Right cardiac atrium (tissue), 5 donors: ENCODE results near the gene BTRC. TPM values are rescaled to one million over a fixed set of nuclear protein-coding genes. Genes with fewer than 3 reads are reported as not detected.
A peak's percentile ranks its signal among the peaks of the same experiment; 100 is the strongest.

ENCODE experiments used
- ATAC-seq, 2 donors: fragments of 200-7000 bp; cut with Tn5 transposase; one replicate each; pipeline versions ENCODE4 v1.8.0 to v1.9.1; 2020; ENCODE audit warnings: moderate library complexity in 2 of 2, mild to moderate bottlenecking in 1 of 2
- DNase-seq, 3 donors: peaks; one replicate each; pipeline ENCODE4 v3.0.0-alpha.2; 2020
- H3K27ac ChIP-seq: one replicate; pipeline ENCODE4 v1.5.1; 2013; ENCODE audit warnings: mild to moderate bottlenecking, low read length, control low read depth, moderate library complexity
- H3K27me3 ChIP-seq: one replicate; pipeline ENCODE4 v1.6.1; 2013; ENCODE audit not compliant: control insufficient read depth, insufficient read depth
- H3K4me1 ChIP-seq: one replicate; pipeline ENCODE4 v1.6.1; 2013; ENCODE audit warnings: low read length; ENCODE audit not compliant: control insufficient read depth, insufficient read depth
- H3K4me3 ChIP-seq: one replicate; pipeline ENCODE4 v1.5.1; 2013; ENCODE audit warnings: low read length, control low read depth
- H3K9me3 ChIP-seq: one replicate; pipeline ENCODE4 v1.6.1; 2013; ENCODE audit warnings: low read length; ENCODE audit not compliant: control insufficient read depth
- WGBS: extraction: QIAGEN DNeasy Blood & Tissue Kit; methylation state at CpG from one replicate; pipeline ENCODE4 v1.1.7; 2013; 5-methylcytosine and 5-hydroxymethylcytosine counted together
- intact Hi-C, 4 donors: fragments of 100-400 bp; cut with DNase I; formaldehyde crosslinking; loops; one replicate each; pipeline versions ENCODE4 v1.11.0 to v1.14.0; 2022 to 2023
- polyA plus RNA-seq: library from polyadenylated mRNA; stranded (reverse); fragments of 200-250 nt; gene quantifications from one replicate; pipeline ENCODE4 v1.2.3, GENCODE V29; 2013
- total RNA-seq, 4 donors: library from RNA; stranded (reverse); fragmentation: NEBNext Ultra II Directional; extraction: Animal tissue kit (Norgen Biotek cat#: 25700); gene quantifications; one replicate each; pipeline ENCODE4 v1.2.1, GENCODE V29; 2021
- donor health status: healthy with polysubstance abuse.
- donor health status: DM: no; HTN: yes; CAD: no.
- donor health status: DM: no; HTN: no; CAD: no.
- donor health status: DM: no; HTN: yes; CAD: no; lungs with severe emphysema.
- donor health status: DM: yes; HTN: yes; CAD: no.

BTRC gene
- total and polyA plus RNA-seq, 5 donors: 11.5 to 35.3 (median 30.5) TPM

DNA sequence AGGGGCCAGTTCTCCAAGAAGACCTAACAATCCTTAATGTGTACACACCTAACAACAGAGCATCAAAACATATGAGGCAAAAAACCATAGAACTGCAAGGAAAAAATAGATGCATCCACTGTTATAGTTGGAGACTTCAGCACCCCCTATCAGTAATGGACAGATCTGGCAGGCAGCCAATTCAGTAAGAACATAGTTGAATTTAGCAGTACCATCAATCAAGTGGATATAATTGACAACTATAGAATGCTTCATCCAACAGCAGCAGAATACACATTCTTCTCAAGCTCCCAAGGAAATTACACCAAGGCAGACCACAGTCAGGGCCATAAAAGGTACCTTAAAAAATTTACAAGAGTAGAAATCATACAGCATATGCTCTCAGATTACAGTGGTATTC is 191.9 kb downstream of the BTRC start:
- no peak for ATAC-seq
- intact Hi-C loops: no loop called here
- DNase-seq: no peak

GRCh38 chr10:101550965-101551364 is 197.0 kb downstream of the BTRC start:
- ATAC-seq (no peak), DNase-seq (no peak)
- Histone ChIP-seq H3K27ac (no peak overlapping the region), H3K4me3 (no peak overlapping the region), H3K9me3 (no peaks in the 10 kb centered on the region), H3K4me1 (peaks cover 3% of the 10 kb centered on the region), H3K27me3 (no peaks in the 10 kb centered on the region)
- 90% methylated on average over 2 of the region's 2 CpGs for whole genome bisulfite sequencing
- intact Hi-C loops: no loop called here

More for the DNA sequence above, 191.9 kb downstream of the BTRC start:
- Histone ChIP-seq H3K9me3 (no peaks in the 10 kb centered on the region), H3K27ac (no peak overlapping the region), H3K27me3 (no peaks in the 10 kb centered on the region), H3K4me3 (no peak overlapping the region), H3K4me1 (peaks cover 3% of the 10 kb centered on the region)

GRCh38 chr10:101552442-101552841 is 198.5 kb downstream of the BTRC start:
- DNase-seq (no peak), ATAC-seq (no peak)
- H3K4me3 ChIP-seq: no peak overlapping the region
- WGBS: 96% methylated on average over 3 of the region's 3 CpGs
- H3K4me1 ChIP-seq: peaks cover 3% of the 10 kb centered on the region
- intact Hi-C loops: no loop called here
- no peaks in the 10 kb centered on the region for H3K27me3 ChIP-seq
- no peaks in the 10 kb centered on the region for H3K9me3 ChIP-seq
- H3K27ac ChIP-seq: no peak overlapping the region

GRCh38 chr10:101557541-101557940 is 203.6 kb downstream of the BTRC start:
- Histone ChIP-seq H3K4me1 (no peaks in the 10 kb centered on the region), H3K27me3 (no peaks in the 10 kb centered on the region), H3K27ac (no peak overlapping the region), H3K9me3 (no peaks in the 10 kb centered on the region), H3K4me3 (no peak overlapping the region)
- no peak for DNase-seq
- intact Hi-C loops: no loop called here
- no peak for ATAC-seq
- 90% methylated on average over 2 of the region's 2 CpGs for WGBS

- Histone ChIP-seq H3K9me3 (no peaks in the 10 kb centered on the region), H3K27me3 (no peaks in the 10 kb centered on the region), H3K27ac (no peak overlapping the region), H3K4me1 (no peaks in the 10 kb centered on the region), H3K4me3 (no peak overlapping the region)
- intact Hi-C loops: no loop called here
- DNase-seq (no peak), ATAC-seq (peak in 1 of 2 donors; percentile 18)
- WGBS: 47% methylated on average over 2 of the region's 2 CpGs
These were observed 204.2 kb downstream of the BTRC start for GRCh38 chr10:101558204-101558603.

GRCh38 chr10:101558671-101559595 is 205.0 kb downstream of the BTRC start:
- Histone ChIP-seq H3K27ac (no peak overlapping the region), H3K4me1 (no peaks in the 10 kb centered on the region), H3K4me3 (no peak overlapping the region), H3K9me3 (no peaks in the 10 kb centered on the region), H3K27me3 (no peaks in the 10 kb centered on the region)
- intact Hi-C loops: no loop called here
- DNase-seq (no peak), ATAC-seq (no peak)
- WGBS: 70% methylated on average over 18 of the region's 18 CpGs

DNA sequence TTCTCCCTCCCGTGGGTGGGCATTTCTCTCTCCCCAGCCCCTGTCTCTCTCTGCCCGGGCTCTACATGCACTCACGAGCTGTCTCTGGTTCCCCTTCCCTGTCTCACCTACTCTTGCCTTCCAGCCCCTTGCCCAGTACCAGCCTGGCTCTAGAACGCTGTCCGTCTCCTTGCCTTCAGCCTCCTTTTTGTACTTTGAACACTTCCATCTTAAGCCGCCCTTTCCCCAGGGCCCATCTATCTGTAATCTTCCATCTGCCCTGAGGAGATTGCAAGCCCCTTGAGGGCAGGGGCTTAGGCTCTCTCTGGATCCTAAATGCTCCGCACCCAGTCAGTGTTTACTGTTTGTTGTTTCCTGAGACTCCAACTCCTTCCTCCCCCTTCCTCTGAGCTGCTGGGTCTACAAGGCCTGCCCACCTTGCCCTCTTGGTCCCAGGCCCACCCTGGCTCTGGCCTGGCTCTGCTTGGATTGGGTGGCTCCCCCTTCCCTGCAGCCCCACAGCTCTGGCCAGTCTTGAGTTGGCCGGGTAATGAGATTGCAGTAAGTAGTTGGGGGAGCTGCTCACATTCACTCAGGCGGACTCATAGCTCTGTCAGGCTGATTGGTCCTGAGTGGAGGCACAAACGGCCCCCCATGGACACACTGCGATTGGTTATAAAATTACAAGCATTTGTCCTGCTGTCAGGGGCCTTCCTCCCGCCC is 205.8 kb downstream of the BTRC start:
- WGBS: 70% methylated on average over 12 of the region's 12 CpGs
- ATAC-seq (no peak), DNase-seq (no peak)
- H3K27me3 ChIP-seq: no peaks in the 10 kb centered on the region
- no peak overlapping the region for H3K4me3 ChIP-seq
- intact Hi-C loops: loop anchor here in 1 of 4 donors (10.0 kb wide), 1 partner anchor 285 kb away; no protein-coding TSS in a partner anchor
- H3K9me3 ChIP-seq: no peaks in the 10 kb centered on the region
- H3K27ac ChIP-seq: no peak overlapping the region
- H3K4me1 ChIP-seq: no peaks in the 10 kb centered on the region

DNA sequence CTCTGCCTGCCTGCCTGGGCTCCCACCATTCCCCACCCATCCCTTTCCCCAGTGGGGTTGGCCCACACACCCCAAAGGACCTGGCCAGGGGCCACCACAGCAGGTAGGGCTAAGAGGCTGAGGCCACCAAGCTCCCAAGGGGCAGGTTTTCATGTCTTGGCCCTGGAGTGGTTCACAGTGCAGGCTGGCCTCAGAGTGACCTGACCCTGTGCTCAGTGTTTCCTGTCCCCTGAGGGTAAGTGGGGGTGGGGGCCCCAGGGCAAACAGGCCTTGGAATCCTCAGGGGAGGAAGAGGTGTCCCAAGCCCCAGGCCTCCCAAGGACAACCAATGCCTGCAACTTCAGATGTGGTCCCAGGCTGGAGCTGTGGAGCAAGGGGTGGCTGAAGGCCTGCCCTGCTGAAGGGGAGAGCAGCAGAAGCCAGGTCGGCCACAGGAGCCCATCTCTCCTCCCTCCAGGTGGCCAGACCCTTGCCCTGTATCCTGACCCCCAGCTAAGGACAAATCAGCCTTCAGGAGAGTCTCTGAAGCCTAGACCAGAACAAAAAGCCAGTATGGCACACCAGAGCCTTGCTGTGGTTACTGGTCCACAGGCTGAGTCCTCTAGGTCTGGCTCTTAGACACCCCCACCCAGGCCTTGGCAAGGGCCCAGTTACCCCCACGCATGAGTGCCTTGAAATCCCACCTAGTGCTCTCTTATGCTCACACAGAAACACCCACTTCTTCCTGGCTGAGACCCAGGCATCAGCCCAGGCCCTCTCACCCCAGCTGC is 206.5 kb downstream of the BTRC start:
- ATAC-seq: no peak
- Histone ChIP-seq H3K27me3 (no peaks in the 10 kb centered on the region), H3K9me3 (no peaks in the 10 kb centered on the region), H3K4me1 (no peaks in the 10 kb centered on the region), H3K27ac (no peak overlapping the region), H3K4me3 (no peak overlapping the region)
- intact Hi-C loops: loop anchor here in 1 of 4 donors (10.0 kb wide), 1 partner anchor 286 kb away; no protein-coding TSS in a partner anchor
- DNase-seq: no peak
- 39% methylated on average over 2 of the region's 2 CpGs for WGBS

GRCh38 chr10:101561068-101561915 is 207.3 kb downstream of the BTRC start:
- no peak for DNase-seq

GRCh38 chr10:101562231-101562630 is 208.3 kb downstream of the BTRC start:
- Histone ChIP-seq H3K27me3 (no peaks in the 10 kb centered on the region), H3K27ac (no peak overlapping the region), H3K9me3 (no peaks in the 10 kb centered on the region), H3K4me3 (no peak overlapping the region), H3K4me1 (no peaks in the 10 kb centered on the region)
- no peak for DNase-seq
- no peak for ATAC-seq
- WGBS: 86% methylated on average over 5 of the region's 5 CpGs
- intact Hi-C loops: loop anchor here in 1 of 4 donors (10.0 kb wide), 1 partner anchor 287 kb away; no protein-coding TSS in a partner anchor

More at GRCh38 chr10:101561068-101561915, 207.3 kb downstream of the BTRC start:
- Histone ChIP-seq H3K27me3 (no peaks in the 10 kb centered on the region), H3K4me1 (no peaks in the 10 kb centered on the region), H3K27ac (no peak overlapping the region), H3K9me3 (no peaks in the 10 kb centered on the region), H3K4me3 (no peak overlapping the region)
- WGBS: 68% methylated on average over 15 of the region's 15 CpGs
- ATAC-seq: no peak
- intact Hi-C loops: loop anchor here in 1 of 4 donors (10.0 kb wide), 1 partner anchor 286 kb away; no protein-coding TSS in a partner anchor
